CD8-positive, alpha-beta memory T cell (primary cell): ENCODE results near the gene DNAH3. TPM values are rescaled to one million over a fixed set of nuclear protein-coding genes. Genes with fewer than 3 reads are reported as not detected.

ENCODE experiments used
- CTCF ChIA-PET: fragments of 350-600 bp; sonication (Branson Sonifier 250); formaldehyde crosslinking; loops from one replicate; lab custom pipeline; 2021; ENCODE audit warnings: antibody characterized with exemption; lab: Charles Lee
- POLR2A ChIA-PET: fragments of 350-600 bp; sonication (Branson Sonifier 250); formaldehyde crosslinking; loops from one replicate; lab custom pipeline; 2021; ENCODE audit warnings: antibody characterized with exemption; lab: Charles Lee
- DNase-seq, 5 donors: peaks; one replicate each; pipeline versions ENCODE4 v3.0.0 to v3.0.0-alpha.2; 2020 to 2022; ENCODE audit warnings: mixed read lengths in 1 of 5
- H3K27ac ChIP-seq: one replicate; pipeline ENCODE4 v1.7.0; 2013; ENCODE audit warnings: low read depth, mild to moderate bottlenecking, low read length, moderate library complexity
- H3K27me3 ChIP-seq: 2 replicates; pipeline ENCODE4 v1.7.0; 2013; ENCODE audit warnings: low read length, mild to moderate bottlenecking; ENCODE audit not compliant: insufficient read depth, poor library complexity, severe bottlenecking
- H3K36me3 ChIP-seq: 2 replicates; pipeline ENCODE4 v1.7.0; 2013; ENCODE audit warnings: mild to moderate bottlenecking, low read length, moderate library complexity; ENCODE audit not compliant: insufficient read depth
- H3K4me1 ChIP-seq: 2 replicates; pipeline ENCODE4 v1.7.0; 2013; ENCODE audit warnings: mild to moderate bottlenecking, low read length, moderate library complexity; ENCODE audit not compliant: insufficient read depth
- H3K4me3 ChIP-seq: 2 replicates; pipeline ENCODE4 v1.7.0; 2013; ENCODE audit warnings: mild to moderate bottlenecking, low read length
- H3K9me3 ChIP-seq: 2 replicates; pipeline ENCODE4 v1.7.0; 2013; ENCODE audit warnings: mild to moderate bottlenecking, low read length
- H3K27ac Mint-ChIP-seq, 8 donors: one replicate each; pipeline ENCODE4 v1.8.0; 2020 to 2021; ENCODE audit warnings: mixed read lengths in 8 of 8, mild to moderate bottlenecking in 6 of 8, inconsistent platforms in 3 of 8, moderate library complexity in 3 of 8
- H3K27me3 Mint-ChIP-seq, 2 donors: one replicate each; pipeline ENCODE4 v1.8.0; 2020 to 2021; ENCODE audit warnings: mixed read lengths in 2 of 2, mild to moderate bottlenecking in 1 of 2, moderate library complexity in 1 of 2
- H3K36me3 Mint-ChIP-seq, 3 donors: one replicate each; pipeline ENCODE4 v1.8.0; 2020 to 2021; ENCODE audit warnings: mixed read lengths in 3 of 3, inconsistent platforms in 1 of 3, mild to moderate bottlenecking in 1 of 3
- H3K4me1 Mint-ChIP-seq, 3 donors: one replicate each; pipeline ENCODE4 v1.8.0; 2020 to 2021; ENCODE audit warnings: mixed read lengths in 3 of 3, inconsistent platforms in 1 of 3, mild to moderate bottlenecking in 1 of 3
- H3K4me3 Mint-ChIP-seq, 7 donors: one replicate each; pipeline ENCODE4 v1.8.0; 2020 to 2021; ENCODE audit warnings: mixed read lengths in 7 of 7, mild to moderate bottlenecking in 6 of 7, moderate library complexity in 4 of 7, inconsistent platforms in 2 of 7
- H3K9me3 Mint-ChIP-seq, 5 donors: one replicate each; pipeline ENCODE4 v1.8.0; 2020 to 2022; ENCODE audit warnings: mixed read lengths in 5 of 5, mild to moderate bottlenecking in 3 of 5, moderate library complexity in 2 of 5, inconsistent platforms in 1 of 5
- polyA plus RNA-seq: library from polyadenylated mRNA; unstranded; fragments of 300-500 nt; fragmentation: Illumina TruSeq; gene quantifications from one replicate; pipeline ENCODE4 v1.2.3, GENCODE V29; 2021
- total RNA-seq, 2 experiments: library from RNA; stranded (reverse); gene quantifications; one replicate each; pipeline ENCODE4 v1.2.3, GENCODE V29; 2021

DNAH3 gene
- total and polyA plus RNA-seq, 3 experiments from 2014 or later: not detected

- CTCF ChIA-PET: interaction anchor here (1.1 to 3.3 kb wide), 2 partner anchors 17 to 23 kb away, joined by 3 to 15 read pairs; no protein-coding TSS in a partner anchor
Observed at GRCh38 chr16:20897253-20897897, 253.3 kb downstream of the DNAH3 start.

GRCh38 chr16:20894388-20894787, 256.3 kb downstream of the DNAH3 start:
- Histone ChIP-seq H3K36me3 (no peaks in the 10 kb centered on the region), H3K4me3 (no peak overlapping the region), H3K27me3 (no peaks in the 10 kb centered on the region), H3K9me3 (no peaks in the 10 kb centered on the region), H3K4me1 (peaks cover 6% of the 10 kb centered on the region), H3K27ac (no peak overlapping the region)
- Mint-ChIP-seq H3K36me3 (peaks cover 0 to 48% (median 23%) of the 10 kb centered on the region in 3 donors), H3K27ac (peak overlapping the region in 1 of 8 donors; percentile 75), H3K27me3 (no peaks in the 10 kb centered on the region), H3K9me3 (no peaks in the 10 kb centered on the region), H3K4me3 (no peak overlapping the region), H3K4me1 (peaks cover 24 to 35% (median 28%) of the 10 kb centered on the region in 3 donors)
- ChIA-PET POLR2A (no interaction called here), CTCF (no interaction called here)
- no peak for DNase-seq

More at GRCh38 chr16:20897253-20897897, 253.3 kb downstream of the DNAH3 start:
- no peak for DNase-seq
- no peaks in the 10 kb centered on the region for H3K9me3 ChIP-seq
- peaks cover 0 to 4% of the 10 kb centered on the region in 2 donors for H3K27me3 Mint-ChIP-seq
- POLR2A ChIA-PET: interaction anchor here (0.7 kb wide), 1 partner anchor 165 kb away, joined by 3 read pairs; no protein-coding TSS in a partner anchor
- peak overlapping the region in 6 of 8 donors; percentile 50 to 99 (median 70) for H3K27ac Mint-ChIP-seq
- H3K36me3 ChIP-seq: no peaks in the 10 kb centered on the region
- peaks cover 0 to 37% (median 14%) of the 10 kb centered on the region in 3 donors for H3K36me3 Mint-ChIP-seq
- no peaks in the 10 kb centered on the region for H3K27me3 ChIP-seq
- peaks cover 38 to 52% (median 48%) of the 10 kb centered on the region in 3 donors for H3K4me1 Mint-ChIP-seq
- H3K9me3 Mint-ChIP-seq: no peaks in the 10 kb centered on the region
- H3K27ac ChIP-seq: no peak overlapping the region
- peak overlapping the region in 3 of 7 donors; percentile 33 to 91 (median 38) for H3K4me3 Mint-ChIP-seq
- peaks cover 20% of the 10 kb centered on the region for H3K4me1 ChIP-seq
- H3K4me3 ChIP-seq: no peak overlapping the region

- peak overlapping the region in 1 of 8 donors; percentile 82 for H3K27ac Mint-ChIP-seq
- H3K36me3 Mint-ChIP-seq: peaks cover 0 to 45% (median 13%) of the 10 kb centered on the region in 3 donors
- H3K27me3 Mint-ChIP-seq: no peaks in the 10 kb centered on the region
- POLR2A ChIA-PET: no interaction called here
- Histone ChIP-seq H3K4me3 (no peak overlapping the region), H3K36me3 (no peaks in the 10 kb centered on the region), H3K27ac (no peak overlapping the region), H3K9me3 (no peaks in the 10 kb centered on the region), H3K27me3 (no peaks in the 10 kb centered on the region), H3K4me1 (no peaks in the 10 kb centered on the region)
- no peak overlapping the region for H3K4me3 Mint-ChIP-seq
- DNase-seq: no peak
- H3K9me3 Mint-ChIP-seq: no peaks in the 10 kb centered on the region
- peaks cover 11 to 20% (median 12%) of the 10 kb centered on the region in 3 donors for H3K4me1 Mint-ChIP-seq
- CTCF ChIA-PET: interaction anchor here (0.9 to 1.1 kb wide), 2 partner anchors 9 to 15 kb away, joined by 3 read pairs; no protein-coding TSS in a partner anchor
Observed at GRCh38 chr16:20889625-20890275, 260.9 kb downstream of the DNAH3 start.

GRCh38 chr16:20887207-20887606, 263.4 kb downstream of the DNAH3 start:
- ChIA-PET POLR2A (no interaction called here), CTCF (no interaction called here)
- Mint-ChIP-seq H3K9me3 (no peaks in the 10 kb centered on the region), H3K27ac (peak overlapping the region in 1 of 8 donors; percentile 85), H3K4me3 (no peak overlapping the region), H3K4me1 (peaks cover 17 to 27% (median 23%) of the 10 kb centered on the region in 3 donors), H3K27me3 (no peaks in the 10 kb centered on the region), H3K36me3 (peaks cover 0 to 38% (median 12%) of the 10 kb centered on the region in 3 donors)
- Histone ChIP-seq H3K4me3 (no peak overlapping the region), H3K4me1 (no peaks in the 10 kb centered on the region), H3K9me3 (no peaks in the 10 kb centered on the region), H3K27ac (no peak overlapping the region), H3K36me3 (no peaks in the 10 kb centered on the region), H3K27me3 (no peaks in the 10 kb centered on the region)
- no peak for DNase-seq

- Mint-ChIP-seq H3K36me3 (peaks cover 0 to 33% (median 8%) of the 10 kb centered on the region in 3 donors), H3K4me3 (no peak overlapping the region), H3K9me3 (no peaks in the 10 kb centered on the region), H3K4me1 (peaks cover 15 to 26% (median 19%) of the 10 kb centered on the region in 3 donors), H3K27me3 (no peaks in the 10 kb centered on the region), H3K27ac (peak overlapping the region in 1 of 8 donors; percentile 74)
- ChIA-PET POLR2A (no interaction called here), CTCF (no interaction called here)
- no peak for DNase-seq
- Histone ChIP-seq H3K27ac (no peak overlapping the region), H3K27me3 (no peaks in the 10 kb centered on the region), H3K4me3 (no peak overlapping the region), H3K4me1 (no peaks in the 10 kb centered on the region), H3K36me3 (no peaks in the 10 kb centered on the region), H3K9me3 (no peaks in the 10 kb centered on the region)
Observed at GRCh38 chr16:20886320-20886719, 264.3 kb downstream of the DNAH3 start.

GRCh38 chr16:20884240-20884556, 266.4 kb downstream of the DNAH3 start:
- Histone ChIP-seq H3K9me3 (no peaks in the 10 kb centered on the region), H3K36me3 (no peaks in the 10 kb centered on the region), H3K4me1 (no peaks in the 10 kb centered on the region), H3K27ac (no peak overlapping the region), H3K27me3 (no peaks in the 10 kb centered on the region), H3K4me3 (no peak overlapping the region)
- H3K27me3 Mint-ChIP-seq: no peaks in the 10 kb centered on the region
- peaks cover 0 to 23% (median 7%) of the 10 kb centered on the region in 3 donors for H3K36me3 Mint-ChIP-seq
- H3K27ac Mint-ChIP-seq: peak overlapping the region in 3 of 8 donors; percentile 18 to 65 (median 24)
- H3K4me1 Mint-ChIP-seq: peaks cover 21 to 37% (median 32%) of the 10 kb centered on the region in 3 donors
- ChIA-PET POLR2A (no interaction called here), CTCF (interaction anchor here (1.9 kb wide), 1 partner anchor 9 kb away, joined by 12 read pairs; no protein-coding TSS in a partner anchor)
- no peaks in the 10 kb centered on the region for H3K9me3 Mint-ChIP-seq
- H3K4me3 Mint-ChIP-seq: no peak overlapping the region
- DNase-seq: no peak

GRCh38 chr16:20883554-20884239, 266.9 kb downstream of the DNAH3 start:
- Mint-ChIP-seq H3K36me3 (peaks cover 0 to 23% (median 7%) of the 10 kb centered on the region in 3 donors), H3K9me3 (no peaks in the 10 kb centered on the region), H3K27ac (peak overlapping the region in 2 of 8 donors; percentile 24 to 65), H3K4me1 (peaks cover 23 to 42% (median 37%) of the 10 kb centered on the region in 3 donors), H3K4me3 (no peak overlapping the region), H3K27me3 (no peaks in the 10 kb centered on the region)
- H3K9me3 ChIP-seq: no peaks in the 10 kb centered on the region
- no peak overlapping the region for H3K4me3 ChIP-seq
- no peak overlapping the region for H3K27ac ChIP-seq
- no peaks in the 10 kb centered on the region for H3K36me3 ChIP-seq
- no peak for DNase-seq
- no peaks in the 10 kb centered on the region for H3K27me3 ChIP-seq
- POLR2A ChIA-PET: no interaction called here
- CTCF ChIA-PET: interaction anchor here (1.9 kb wide), 1 partner anchor 9 kb away, joined by 12 read pairs; no protein-coding TSS in a partner anchor
- H3K4me1 ChIP-seq: no peaks in the 10 kb centered on the region
